ENCODE data around the gene NMRK2.
A peak's percentile ranks its signal among the peaks of the same experiment; 100 is the strongest.
"Not testable (repeated sequence)": the region's sequence is repeated elsewhere in the genome, so short reads cannot be mapped to it uniquely, and the experiment has no call there.

Gene NMRK2

GRCh38 chr19:3964256-3965194, 31.7 kb downstream of the NMRK2 start:
- no peak for DNase-seq (ENCODE audit: low spot score)

DNA sequence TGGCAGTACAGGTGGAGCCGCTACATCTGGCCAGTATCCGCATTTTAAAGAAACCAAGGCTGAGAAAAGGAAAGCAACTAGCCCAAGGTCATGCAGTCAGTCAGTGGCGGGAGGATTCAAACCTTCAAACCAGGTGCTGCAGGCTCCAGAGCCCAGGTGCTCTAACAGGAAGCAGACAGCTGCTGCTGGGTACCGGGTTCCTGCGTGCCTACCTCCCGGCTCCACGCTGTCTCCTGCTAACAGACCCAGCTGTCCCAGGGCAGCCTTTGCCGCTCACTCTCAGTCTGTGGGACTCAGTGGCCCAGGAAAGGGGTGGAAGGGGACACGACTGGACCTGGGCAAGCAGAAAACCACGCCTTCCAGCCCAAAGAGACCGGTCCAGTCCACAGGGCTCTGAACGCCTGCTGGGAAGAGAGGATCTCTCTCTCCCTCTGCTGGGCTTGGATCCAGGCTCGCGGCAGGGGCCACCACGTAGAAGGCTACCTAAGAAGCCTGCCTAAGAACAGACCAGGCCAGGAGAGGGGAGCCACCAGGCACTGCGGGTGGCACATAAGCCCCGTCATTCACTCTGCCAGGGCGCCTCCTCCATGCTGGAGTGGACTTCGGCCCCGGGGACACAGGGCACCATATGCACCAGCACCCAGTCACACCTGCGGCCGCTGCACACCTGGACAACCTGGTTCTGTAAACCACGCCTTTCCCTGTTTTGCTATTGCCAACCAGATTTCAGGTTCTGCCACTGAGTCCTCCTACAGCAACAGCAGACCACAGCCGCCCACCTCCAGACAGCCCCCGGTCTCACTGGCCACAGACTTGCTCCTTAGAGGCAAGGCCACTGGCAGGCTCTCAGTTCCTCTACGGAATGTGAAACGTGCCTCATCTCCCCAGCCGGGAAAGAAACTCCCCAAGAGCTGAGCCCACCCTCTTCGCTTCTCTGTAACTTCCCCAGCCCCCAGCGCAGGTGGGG, 33.5 kb downstream of the NMRK2 start:
- DNase-seq (ENCODE audit: low spot score): no peak

- DNase-seq (ENCODE audit: low spot score): not testable (repeated sequence)
Observed at GRCh38 chr19:3967983-3968382, 35.1 kb downstream of the NMRK2 start.

DNA sequence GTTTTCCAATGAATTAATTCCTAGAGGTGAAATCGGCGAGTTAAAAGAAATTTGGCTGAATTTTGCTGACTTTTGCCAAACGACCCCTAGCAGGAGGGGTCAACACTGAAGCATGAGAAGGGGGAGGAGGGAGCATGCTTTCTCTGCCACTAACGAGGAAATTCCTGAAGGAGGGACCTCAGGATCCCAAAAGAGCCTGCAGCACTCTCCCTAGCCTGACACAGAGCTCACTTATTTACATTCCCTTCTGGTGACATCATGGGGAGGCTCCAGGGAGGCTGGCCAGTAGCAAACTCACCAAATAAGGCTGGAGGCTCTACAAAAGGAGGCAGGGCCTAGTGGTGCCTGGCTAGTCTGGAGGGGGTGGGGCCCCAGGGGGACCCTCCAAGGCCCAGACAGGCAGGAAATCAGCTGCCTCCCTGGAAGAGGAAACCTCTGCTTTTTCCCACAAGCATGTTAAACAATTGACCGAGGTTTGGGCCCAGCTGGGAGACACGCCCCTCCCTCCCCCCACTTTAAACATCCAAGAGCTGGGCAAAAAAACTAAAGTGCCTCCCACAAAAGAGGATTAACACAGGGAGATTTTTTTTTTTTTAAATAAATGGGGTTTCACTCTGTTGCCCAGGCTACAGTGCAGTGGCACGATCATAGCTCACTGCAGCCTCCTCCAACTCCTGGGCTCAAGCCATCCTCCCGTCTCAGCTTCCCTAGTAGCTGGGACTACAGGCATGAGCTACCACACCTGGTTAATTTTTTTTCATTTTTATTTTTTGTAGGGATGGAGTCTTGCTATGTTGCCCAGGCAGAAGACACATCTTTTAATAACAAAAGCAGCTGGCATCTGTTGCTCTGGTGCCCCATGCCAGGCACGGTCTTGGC, 35.9 kb downstream of the NMRK2 start:
- no peak for DNase-seq (ENCODE audit: low spot score)

- no peak for DNase-seq (ENCODE audit: low spot score)
Observed at GRCh38 chr19:3969435-3970312, 36.8 kb downstream of the NMRK2 start.

- no peak for DNase-seq (ENCODE audit: low spot score)
Observed at GRCh38 chr19:3970313-3970807, 37.5 kb downstream of the NMRK2 start.

- DNase-seq (ENCODE audit: low spot score): peak; percentile 99
Observed at GRCh38 chr19:3970808-3971598, 38.1 kb downstream of the NMRK2 start, which contains the start of gene DAPK3. Gene DAPK3, minus strand, starts transcription at chr19:3971099. Its CDS starts 1,364 bp downstream, at chr19:3969735.

DNA sequence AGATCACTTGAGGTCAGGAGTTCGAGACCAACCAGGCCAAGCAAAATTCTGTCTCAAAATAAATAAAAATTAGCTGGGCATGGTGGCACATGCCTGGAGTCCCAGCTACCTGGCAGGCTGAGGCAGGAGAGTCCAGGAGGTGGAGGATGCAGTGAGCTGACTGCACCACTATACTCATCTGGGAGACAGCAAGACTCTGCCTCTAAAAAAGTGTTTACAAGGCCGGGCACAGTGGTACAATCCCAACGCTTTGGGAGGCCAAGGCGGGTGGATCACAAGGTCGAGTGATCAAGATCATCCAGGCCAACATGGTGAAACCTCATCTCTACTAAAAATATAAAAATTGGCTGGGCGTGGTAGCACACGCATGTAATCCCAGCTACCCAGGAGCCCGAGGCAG, 42.3 kb downstream of the NMRK2 start:
- no peak for DNase-seq (ENCODE audit: low spot score)

DNA sequence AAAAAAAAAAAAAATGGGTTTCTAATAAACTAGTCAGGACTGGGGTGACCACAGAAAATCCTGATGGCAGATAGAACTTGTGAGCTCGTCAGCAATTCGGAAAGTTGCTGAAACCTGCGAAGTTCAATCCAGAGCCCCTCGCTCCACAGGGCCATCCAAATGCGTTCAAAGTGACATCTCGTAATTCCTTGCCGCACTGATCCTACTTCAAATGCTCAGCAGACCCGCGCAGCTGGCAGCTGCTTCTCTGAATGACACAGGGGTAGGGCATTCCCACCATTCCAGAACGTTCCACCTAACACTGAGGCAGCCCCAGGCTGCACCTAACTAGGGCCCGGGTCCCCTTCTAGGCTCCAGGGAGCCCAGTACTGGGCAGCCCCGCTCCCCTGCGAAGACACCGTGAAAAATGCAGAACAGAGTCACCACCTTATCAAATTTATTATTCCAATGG, 42.8 kb downstream of the NMRK2 start:
- no peak for DNase-seq (ENCODE audit: low spot score)

- no peak for DNase-seq (ENCODE audit: low spot score)
Observed at GRCh38 chr19:3976495-3977241, 43.8 kb downstream of the NMRK2 start.

- DNase-seq (ENCODE audit: low spot score): no peak
Observed at GRCh38 chr19:3977242-3978143, 44.6 kb downstream of the NMRK2 start.

DNA sequence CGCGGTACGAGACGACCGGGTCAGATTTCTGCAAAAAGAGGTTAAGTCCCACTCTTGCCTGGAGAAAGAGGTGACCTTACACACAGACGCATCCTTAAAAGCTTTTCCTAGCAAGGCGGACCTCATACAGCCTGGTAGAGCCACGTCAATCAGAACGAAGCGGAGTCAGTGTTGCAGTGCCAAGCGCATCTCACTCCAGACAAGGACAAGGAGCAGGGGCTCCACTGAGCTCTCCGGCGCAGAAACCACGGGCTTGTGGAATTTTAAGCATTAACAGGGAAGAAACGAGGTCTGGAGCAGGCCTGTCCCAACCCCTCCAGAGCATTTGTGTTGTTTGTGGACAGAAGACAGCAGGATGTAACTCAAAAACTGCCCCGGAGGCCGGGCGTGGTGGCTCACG, 45.3 kb downstream of the NMRK2 start:
- DNase-seq (ENCODE audit: low spot score): no peak

GRCh38 chr19:3979289-3979673, 46.4 kb downstream of the NMRK2 start:
- DNase-seq (ENCODE audit: low spot score): no peak

GRCh38 chr19:3979674-3980352, 46.9 kb downstream of the NMRK2 start:
- no peak for DNase-seq (ENCODE audit: low spot score)

DNA sequence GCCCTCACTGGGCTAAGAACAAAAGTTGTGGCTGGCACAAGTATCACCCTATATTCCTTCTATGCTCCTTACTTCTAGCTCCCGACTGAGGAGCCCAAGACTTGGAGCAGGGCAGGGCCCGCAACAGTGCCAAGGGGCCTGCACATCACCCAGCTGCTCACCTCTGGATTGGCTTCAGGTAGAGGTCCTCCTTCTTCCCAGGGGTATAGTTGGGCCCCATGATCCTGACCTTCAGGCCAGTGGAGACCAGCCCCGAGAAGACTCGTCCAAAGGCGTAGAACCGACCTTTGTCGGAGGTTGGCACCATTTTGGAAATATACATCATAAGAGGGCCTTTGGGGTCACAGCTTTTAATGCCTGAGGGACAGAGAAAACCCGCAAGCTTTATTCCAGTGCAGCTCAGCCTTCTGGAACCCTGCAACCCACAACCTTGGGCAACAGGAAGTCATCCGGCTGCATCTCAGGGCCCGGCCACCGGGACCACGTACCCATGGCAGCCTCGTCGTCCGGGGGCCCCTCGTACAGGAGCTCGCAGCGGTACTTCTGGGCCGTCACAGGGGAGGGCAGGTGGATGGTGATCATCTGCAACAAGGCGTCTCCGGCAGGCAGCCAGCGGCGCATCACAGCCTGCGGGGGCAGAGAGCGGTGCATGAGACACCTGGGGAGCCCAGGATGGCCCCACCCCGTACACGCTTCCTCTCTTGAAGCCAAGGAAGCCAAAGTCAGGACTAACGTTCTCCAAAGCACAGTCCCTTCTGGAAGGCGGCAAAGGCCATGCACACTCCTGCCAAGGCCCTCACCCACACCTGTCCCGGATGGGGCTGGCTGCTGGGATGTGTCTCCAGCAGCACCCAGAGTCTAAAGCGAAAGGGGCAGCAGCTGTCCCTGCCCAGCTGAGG, 47.7 kb downstream of the NMRK2 start:
- no peak for DNase-seq (ENCODE audit: low spot score)

DNA sequence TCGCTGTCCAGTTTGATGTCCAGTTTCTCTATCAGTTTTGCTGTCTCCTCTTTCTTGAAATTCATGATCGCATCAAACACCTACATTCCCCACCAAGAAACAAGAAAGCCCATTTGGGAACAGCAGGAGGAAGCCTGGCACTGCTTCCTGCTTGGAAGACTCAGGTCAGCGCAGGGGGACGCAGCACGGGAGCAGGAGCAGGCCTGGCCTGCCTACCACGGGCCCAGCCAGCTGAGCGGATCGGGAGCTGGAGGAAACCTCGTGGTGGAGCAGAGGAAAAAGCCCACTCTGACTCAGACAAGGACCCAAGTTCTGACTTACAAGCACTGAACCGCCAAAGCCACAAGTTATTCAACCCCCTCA, 48.5 kb downstream of the NMRK2 start:
- no peak for DNase-seq (ENCODE audit: low spot score)

All from left forelimb (tissue), 1 donor.